Measurements from ENCODE around the gene ATP1A3.
A peak's percentile ranks its signal among the peaks of the same experiment; 100 is the strongest.

Gene ATP1A3

DNA sequence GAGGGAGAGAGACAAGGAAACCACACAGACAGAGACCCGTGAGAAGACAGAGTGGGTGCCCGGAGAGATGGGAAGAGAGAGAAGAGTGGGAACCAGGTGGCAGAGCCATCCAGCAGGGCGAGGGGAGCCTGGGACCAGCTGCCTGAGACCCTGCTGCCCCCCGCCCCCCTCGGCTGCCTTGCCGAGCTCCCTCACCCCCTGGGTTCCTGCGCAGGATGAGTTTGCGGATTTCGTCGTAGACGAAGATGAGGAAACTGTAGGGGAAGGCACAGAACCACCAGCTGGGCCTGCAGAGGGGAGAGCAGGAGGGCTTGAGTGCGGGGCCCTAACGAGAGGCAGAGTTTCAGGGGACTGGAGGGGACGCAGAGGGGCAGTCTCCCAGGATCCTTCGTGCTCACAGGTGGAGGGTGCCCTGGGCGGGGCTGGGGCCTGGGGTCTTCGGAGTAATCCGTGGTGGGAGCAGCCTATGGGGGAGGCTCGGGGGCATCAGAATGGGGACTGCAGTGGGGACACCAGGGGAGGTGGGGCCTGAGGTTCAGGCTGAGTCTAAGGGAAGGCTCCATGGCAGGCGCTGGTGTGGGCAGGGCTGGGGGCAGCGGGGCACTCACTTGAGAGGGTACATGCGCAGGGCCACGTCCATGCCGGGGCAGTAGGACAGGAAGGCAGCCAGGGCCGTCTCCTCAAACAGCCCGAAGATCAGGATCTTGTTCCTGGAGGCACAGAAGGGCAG lies 26.8 kb downstream of the ATP1A3 start:
- DNase-seq (ENCODE audit: low read depth): no peak
- TF ChIP-seq, protein P1, sequence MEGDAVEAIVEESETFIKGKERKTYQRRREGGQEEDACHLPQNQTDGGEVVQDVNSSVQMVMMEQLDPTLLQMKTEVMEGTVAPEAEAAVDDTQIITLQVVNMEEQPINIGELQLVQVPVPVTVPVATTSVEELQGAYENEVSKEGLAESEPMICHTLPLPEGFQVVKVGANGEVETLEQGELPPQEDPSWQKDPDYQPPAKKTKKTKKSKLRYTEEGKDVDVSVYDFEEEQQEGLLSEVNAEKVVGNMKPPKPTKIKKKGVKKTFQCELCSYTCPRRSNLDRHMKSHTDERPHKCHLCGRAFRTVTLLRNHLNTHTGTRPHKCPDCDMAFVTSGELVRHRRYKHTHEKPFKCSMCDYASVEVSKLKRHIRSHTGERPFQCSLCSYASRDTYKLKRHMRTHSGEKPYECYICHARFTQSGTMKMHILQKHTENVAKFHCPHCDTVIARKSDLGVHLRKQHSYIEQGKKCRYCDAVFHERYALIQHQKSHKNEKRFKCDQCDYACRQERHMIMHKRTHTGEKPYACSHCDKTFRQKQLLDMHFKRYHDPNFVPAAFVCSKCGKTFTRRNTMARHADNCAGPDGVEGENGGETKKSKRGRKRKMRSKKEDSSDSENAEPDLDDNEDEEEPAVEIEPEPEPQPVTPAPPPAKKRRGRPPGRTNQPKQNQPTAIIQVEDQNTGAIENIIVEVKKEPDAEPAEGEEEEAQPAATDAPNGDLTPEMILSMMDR (IDR thresholded peaks at IDR 0.05; ENCODE audit: control insufficient read depth, extremely low read depth, insufficient read depth): no peak
- H3K4me3 ChIP-seq (ENCODE audit: low read depth, low read length): no peak overlapping the region

DNA sequence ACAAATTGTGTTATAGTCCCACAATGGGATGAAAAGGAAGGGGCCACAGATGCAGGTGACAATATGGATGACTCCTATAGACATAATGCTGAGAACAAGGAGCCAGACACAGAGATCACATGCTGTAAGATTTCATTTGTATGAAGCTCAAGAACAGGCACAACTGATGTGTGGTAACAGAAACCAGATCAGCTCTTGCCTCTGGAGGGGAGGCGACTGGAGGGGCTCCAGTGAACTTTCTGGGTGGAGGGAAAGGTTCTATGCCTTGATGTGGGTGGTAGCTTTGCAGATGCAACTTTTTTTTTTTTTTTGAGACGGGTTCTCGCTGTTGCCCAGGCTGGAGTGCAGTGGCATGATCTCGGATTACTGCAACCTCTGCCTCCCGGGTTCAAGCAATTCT lies 28.9 kb downstream of the ATP1A3 start:
- H3K4me3 ChIP-seq (ENCODE audit: low read depth, low read length): no peak overlapping the region
- no peak for DNase-seq (ENCODE audit: low read depth)
- TF ChIP-seq, protein P1 (IDR thresholded peaks at IDR 0.05; ENCODE audit: control insufficient read depth, extremely low read depth, insufficient read depth): no peak

DNA sequence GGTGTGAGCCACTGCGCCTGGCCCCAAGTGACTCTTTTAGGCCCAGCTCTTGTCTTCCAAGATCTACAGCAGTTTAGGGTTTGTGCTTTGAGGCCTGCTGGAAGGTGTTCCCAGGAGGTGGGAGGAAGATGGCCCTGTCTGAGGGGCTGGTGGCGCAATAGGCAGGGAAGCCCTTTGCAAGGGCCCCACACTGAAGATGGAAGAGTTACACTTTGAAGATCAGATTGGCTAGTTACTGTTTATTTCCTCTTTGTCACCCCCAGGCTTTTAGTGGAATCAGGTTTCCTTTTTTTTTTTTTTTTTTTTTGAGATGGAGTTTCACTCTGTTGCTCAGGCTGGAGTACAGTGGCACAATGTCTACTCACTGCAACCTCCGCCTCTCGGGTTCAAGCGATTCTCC lies 33.1 kb downstream of the ATP1A3 start:
- no peak for DNase-seq (ENCODE audit: low read depth)
- TF ChIP-seq, protein P1 (IDR thresholded peaks at IDR 0.05; ENCODE audit: control insufficient read depth, extremely low read depth, insufficient read depth): no peak
- no peak overlapping the region for H3K4me3 ChIP-seq (ENCODE audit: low read depth, low read length)

DNA sequence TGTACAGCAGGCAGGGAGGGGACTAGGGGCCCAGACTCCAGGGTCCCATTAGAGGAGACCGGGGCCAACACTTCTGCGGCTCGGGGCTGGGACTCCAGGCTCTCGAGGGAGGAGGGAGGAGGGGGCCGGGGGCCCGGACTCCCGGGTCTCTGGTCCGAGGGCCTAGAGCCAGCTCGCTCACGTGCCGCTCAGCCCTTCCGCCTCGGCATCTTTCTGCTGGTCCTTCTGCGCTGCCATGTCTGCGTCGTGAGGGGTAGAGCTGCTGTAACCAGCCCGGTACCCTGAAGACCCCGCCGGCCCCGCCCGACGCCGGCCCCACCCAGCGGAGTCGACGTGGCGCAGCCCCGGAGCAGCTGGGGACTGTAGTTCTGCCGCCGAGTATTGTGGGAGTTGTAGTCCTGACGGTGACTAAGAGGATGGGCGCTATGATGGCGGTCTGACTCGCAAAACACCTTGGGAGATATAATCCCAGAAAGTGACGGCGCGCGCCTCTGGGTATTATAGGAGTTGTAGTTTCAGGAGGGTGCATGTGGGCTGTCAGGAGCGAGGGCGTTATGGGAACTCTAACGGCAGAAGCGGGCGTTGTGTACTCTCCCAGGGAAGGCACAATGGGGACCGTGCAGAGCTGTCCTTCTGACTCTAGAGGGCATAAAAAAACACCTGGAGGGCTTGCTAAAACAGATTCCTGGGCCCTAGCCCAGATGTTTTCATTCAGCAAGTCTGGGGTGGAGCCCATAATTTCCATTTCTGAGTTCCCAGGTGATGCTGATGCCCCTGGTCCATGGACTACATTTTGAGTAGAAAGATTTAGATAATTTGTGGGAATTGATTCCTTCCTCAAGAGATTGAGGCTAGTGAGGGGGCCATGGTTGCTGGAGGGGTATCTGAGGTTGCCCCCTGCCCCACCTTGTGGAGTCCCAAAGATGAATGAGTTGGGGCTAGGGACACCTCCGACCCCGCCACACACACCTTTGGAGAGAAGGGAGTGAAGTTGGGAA lies 34.7 kb downstream of the ATP1A3 start, which contains the start of gene RABAC1:
TSS of gene RABAC1 (minus strand) at position 266 of the 998 bp plus-strand sequence. CDS start at position 237, 29 bp downstream.
- peak within 1 kb of the TSS; percentile 61 for H3K4me3 ChIP-seq (ENCODE audit: low read depth, low read length)
- DNase-seq (ENCODE audit: low read depth): peak; percentile 41
- TF ChIP-seq, protein P1 (IDR thresholded peaks at IDR 0.05; ENCODE audit: control insufficient read depth, extremely low read depth, insufficient read depth): no peak

DNA sequence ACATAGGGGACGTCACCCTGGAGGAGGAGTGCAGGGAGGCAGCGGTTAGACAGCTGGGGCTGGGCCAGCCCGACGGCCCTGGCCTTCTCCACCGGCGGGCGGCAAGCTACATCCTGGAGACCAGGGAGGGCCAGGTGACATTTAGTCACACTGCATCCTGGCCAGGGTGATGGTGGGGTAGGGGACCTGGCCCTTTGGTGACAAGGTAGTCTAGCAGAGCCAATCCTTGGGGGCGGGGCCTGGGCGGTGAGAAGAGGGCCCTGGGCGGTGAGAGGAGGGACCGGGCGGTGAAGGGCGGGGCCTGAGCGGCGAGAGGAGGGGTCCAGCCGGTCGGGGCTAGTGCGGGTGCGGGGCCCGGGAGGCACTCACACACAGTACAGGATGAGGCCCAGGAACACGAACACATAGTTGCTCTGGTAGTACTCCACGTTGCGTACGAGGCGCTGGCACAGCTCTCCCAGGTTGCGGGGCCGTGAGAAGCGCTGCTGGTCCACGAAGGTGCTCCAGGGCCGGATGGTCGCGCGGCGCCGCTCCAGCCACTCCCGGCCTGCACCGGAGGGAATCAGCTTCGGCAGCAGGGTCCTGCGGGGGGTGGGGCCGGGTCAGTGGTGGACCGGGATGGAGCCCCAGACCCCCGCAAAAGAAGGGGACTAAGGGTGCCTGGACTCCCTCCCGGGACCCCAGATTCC lies 35.5 kb downstream of the ATP1A3 start:
- H3K4me3 ChIP-seq (ENCODE audit: low read depth, low read length): peak overlapping the region; percentile 61
- no peak for DNase-seq (ENCODE audit: low read depth)
- TF ChIP-seq, protein P1 (IDR thresholded peaks at IDR 0.05; ENCODE audit: control insufficient read depth, extremely low read depth, insufficient read depth): no peak

DNA sequence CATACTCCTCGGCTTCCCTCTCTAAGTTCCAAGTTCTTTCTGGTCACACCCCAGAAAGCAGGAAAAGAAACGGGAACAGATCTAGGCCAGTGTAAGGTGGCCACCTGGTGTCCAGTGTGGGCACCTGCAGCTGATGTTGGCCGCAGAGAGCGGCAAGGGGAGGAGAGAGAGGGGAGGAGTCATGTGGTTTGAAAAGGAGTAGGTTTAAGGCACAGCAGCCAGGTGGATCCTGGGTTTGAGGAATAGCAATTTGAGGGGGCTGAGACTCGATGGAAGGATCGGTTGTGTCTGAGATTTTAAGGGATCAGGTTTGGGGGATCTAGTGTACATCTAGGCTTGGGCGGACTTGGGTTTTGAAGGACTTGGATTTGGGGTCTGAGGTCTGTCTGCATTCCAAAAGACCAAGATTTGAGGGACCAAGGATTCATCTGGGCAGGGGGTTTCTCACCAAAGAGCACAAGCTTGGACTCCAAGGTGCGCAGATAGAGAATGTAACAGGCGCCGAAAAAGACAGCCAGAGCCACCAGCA lies 36.1 kb downstream of the ATP1A3 start:
- TF ChIP-seq, protein P1 (IDR thresholded peaks at IDR 0.05; ENCODE audit: control insufficient read depth, extremely low read depth, insufficient read depth): peak; percentile 81
- peak overlapping the region; percentile 61 for H3K4me3 ChIP-seq (ENCODE audit: low read depth, low read length)

More for the DNA sequence above, 36.1 kb downstream of the ATP1A3 start:
- peak; percentile 59 for DNase-seq (ENCODE audit: low read depth)
